HCT116 (cell line): ENCODE data around the gene ZNF2. TPM values are rescaled to one million over a fixed set of nuclear protein-coding genes. Genes with fewer than 3 reads are reported as not detected.

ENCODE experiments used
- ATAC-seq: fragments of 200-7000 bp; cut with Tn5 transposase; 2 replicates; pipeline ENCODE4 v1.9.1; 2020; ENCODE audit warnings: mild to moderate bottlenecking, moderate library complexity
- BruUV-seq: library from RNA; stranded (reverse); fragments of 400-500 nt; replicated peaks from 2 replicates; lab custom pipeline; 2021; lab: Mats Ljungman, UMichigan
- CTCF ChIA-PET: fragments of 300-600 bp; sonication (Branson Sonifier 250); formaldehyde crosslinking; loops from one replicate; lab custom pipeline; 2021; ENCODE audit warnings: antibody characterized with exemption; lab: Charles Lee
- POLR2A ChIA-PET: fragments of 300-600, 350-600 bp; sonication (Branson Sonifier 250); formaldehyde crosslinking; loops from one replicate; lab custom pipeline; 2021; ENCODE audit warnings: antibody characterized with exemption; lab: Charles Lee
- RAD21 ChIA-PET, 2 experiments: fragments of 300-600 bp; sonication (Branson Sonifier 250); formaldehyde crosslinking; loops; one replicate each; lab custom pipeline; 2023; ENCODE audit warnings: low total read pairs in 2 of 2; ENCODE audit not compliant: uncharacterized antibody in 2 of 2, unreplicated experiment in 2 of 2, low non-redundant PET in 1 of 2; lab: Charles Lee
- DNase-seq: peaks from one replicate; pipeline ENCODE4 v3.0.0-alpha.2; 2010; ENCODE audit warnings: low read depth, low spot score
- H2AFZ ChIP-seq: fragments of 200-600 bp; shearing (Covaris generic), sonication (generic); 2 replicates; pipeline ENCODE4 v1.6.1; 2017; ENCODE audit warnings: low read depth, mixed run types, mixed read lengths, antibody characterized with exemption, low read length; ENCODE audit not compliant: poor library complexity, severe bottlenecking
- H3K27ac ChIP-seq: 2 replicates; pipeline ENCODE4 v1.5.1; 2012; ENCODE audit warnings: low read depth, low read length
- H3K27me3 ChIP-seq: fragments of 200-600 bp; sonication (generic); 2 replicates; pipeline ENCODE4 v1.6.1; 2016; ENCODE audit warnings: mixed run types, low read length, mixed read lengths; ENCODE audit not compliant: insufficient read depth
- H3K36me3 ChIP-seq, 2 experiments: fragments of 200-500 bp in 1 of 2; fragments of 200-600 bp in 1 of 2; sonication (Bioruptor generic) in 1 of 2; sonication (generic) in 1 of 2; 2 replicates each; pipeline versions ENCODE4 v1.5.1 to v1.6.1; 2014 to 2016; ENCODE audit warnings: low read length in 2 of 2, inconsistent platforms in 1 of 2, mixed read lengths in 1 of 2, mixed run types in 1 of 2; ENCODE audit not compliant: insufficient read depth in 2 of 2, control insufficient read depth in 1 of 2
- H3K4me1 ChIP-seq, 2 experiments: fragments of 200-600 bp in 1 of 2; sonication (generic) in 1 of 2; 2 replicates each; pipeline versions ENCODE4 v1.5.1 to v1.6.1; 2012 to 2017; ENCODE audit warnings: low read length in 2 of 2, inconsistent platforms in 1 of 2, mild to moderate bottlenecking in 1 of 2, mixed read lengths in 1 of 2, mixed run types in 1 of 2, moderate library complexity in 1 of 2; ENCODE audit not compliant: insufficient read depth in 2 of 2, control insufficient read depth in 1 of 2
- H3K4me2 ChIP-seq: fragments of 200-600 bp; sonication (generic); 2 replicates; pipeline ENCODE4 v1.6.1; 2017; ENCODE audit warnings: mixed run types, low read length, mixed read lengths
- H3K4me3 ChIP-seq, 2 experiments: fragments of 200-600 bp in 1 of 2; sonication (generic) in 1 of 2; replicated peaks in 1 of 2; 2 replicates each; pipeline ENCODE4 v1.5.1; 2011 to 2016; ENCODE audit warnings: low read length in 2 of 2, control low read depth in 1 of 2, low read depth in 1 of 2, mild to moderate bottlenecking in 1 of 2, mixed read lengths in 1 of 2, mixed run types in 1 of 2
- H3K79me2 ChIP-seq: fragments of 200-600 bp; sonication (generic); 2 replicates; pipeline ENCODE4 v1.6.1; 2017; ENCODE audit warnings: mild to moderate bottlenecking, mixed run types, low read length, moderate library complexity, mixed read lengths; ENCODE audit not compliant: insufficient read depth
- H3K9ac ChIP-seq: fragments of 200-600 bp; sonication (generic); 2 replicates; pipeline ENCODE4 v1.6.1; 2016; ENCODE audit warnings: low read length, mixed read lengths
- H3K9me2 ChIP-seq: fragments of 200-600 bp; sonication (generic), shearing (Covaris generic); 2 replicates; pipeline ENCODE4 v1.6.1; 2017; ENCODE audit warnings: mixed run types, mild to moderate bottlenecking, moderate library complexity; ENCODE audit not compliant: insufficient read depth
- H3K9me3 ChIP-seq, 2 experiments: fragments of 200-500 bp in 1 of 2; fragments of 200-600 bp in 1 of 2; sonication (Bioruptor generic) in 1 of 2; sonication (generic) in 1 of 2; 2 replicates each; pipeline ENCODE4 v1.6.1; 2014 to 2017; ENCODE audit warnings: low read length in 2 of 2, mixed read lengths in 2 of 2, inconsistent platforms in 1 of 2, low read depth in 1 of 2, mild to moderate bottlenecking in 1 of 2, mixed run types in 1 of 2, moderate library complexity in 1 of 2; ENCODE audit not compliant: control insufficient read depth in 1 of 2, insufficient read depth in 1 of 2
- H4K20me1 ChIP-seq: fragments of 200-600 bp; sonication (generic), shearing (Covaris generic); 2 replicates; pipeline ENCODE4 v1.6.1; 2017; ENCODE audit warnings: mixed run types, mild to moderate bottlenecking, moderate library complexity; ENCODE audit not compliant: insufficient read depth
- CBX3 ChIP-seq: IDR thresholded peaks from 2 replicates; pipeline ENCODE4 v1.6.1; 2012; ENCODE audit warnings: low read depth
- CTCF ChIP-seq, 3 experiments: fragments of 200-600 bp in 1 of 3; sonication (generic) in 1 of 3; IDR thresholded peaks in 2 of 3; conservative IDR thresholded peaks in 1 of 3; 2 replicates each; pipeline ENCODE4 v1.5.1; 2012 to 2017; ENCODE audit warnings: low read depth in 2 of 3, low read length in 2 of 3, antibody characterized with exemption in 1 of 3, borderline replicate concordance in 1 of 3, control low read depth in 1 of 3, mild to moderate bottlenecking in 1 of 3, mixed read lengths in 1 of 3, mixed run types in 1 of 3, moderate library complexity in 1 of 3; ENCODE audit not compliant: insufficient read depth in 1 of 3
- EGR1 ChIP-seq: IDR thresholded peaks from 2 replicates; pipeline ENCODE4 v1.6.1; 2012; ENCODE audit warnings: low read depth
- ELF1 ChIP-seq: IDR thresholded peaks from 2 replicates; pipeline ENCODE4 v1.6.1; 2012; ENCODE audit warnings: low read depth, borderline replicate concordance
- EZH2 ChIP-seq: fragments of 200-600 bp; sonication (generic); IDR thresholded peaks from 2 replicates; pipeline ENCODE4 v1.6.1; 2017; ENCODE audit warnings: antibody characterized with exemption, mixed run types
- EZH2phosphoT487 ChIP-seq: fragments of 200-600 bp; IDR thresholded peaks from 2 replicates; pipeline ENCODE4 v1.6.1; 2018; ENCODE audit warnings: antibody characterized with exemption, borderline replicate concordance
- FOSL1 ChIP-seq: IDR thresholded peaks from 2 replicates; pipeline ENCODE4 v1.6.1; 2012; ENCODE audit warnings: low read depth
- SRF ChIP-seq: IDR thresholded peaks from 2 replicates; pipeline ENCODE4 v1.6.1; 2012; ENCODE audit warnings: low read depth
- TCF7L2 ChIP-seq: IDR thresholded peaks from 2 replicates; pipeline ENCODE4 v1.7.0; 2011; ENCODE audit warnings: borderline replicate concordance, inconsistent platforms; ENCODE audit not compliant: insufficient read depth, insufficient read length; ENCODE audit errors: extremely low read depth
- ZNF274 ChIP-seq: fragments of 200-500 bp; sonication (Bioruptor generic); IDR thresholded peaks from 2 replicates; pipeline ENCODE4 v1.6.1; 2014; ENCODE audit warnings: mild to moderate bottlenecking, low read depth, low read length, inconsistent platforms
- intact Hi-C: fragments of 100-400 bp; cut with micrococcal nuclease; formaldehyde crosslinking; loops from 2 replicates; pipeline ENCODE4 v1.10.0; 2022
- total RNA-seq: library from RNA; stranded (reverse); gene quantifications from one replicate; pipeline ENCODE4 v1.2.1, GENCODE V29; 2021; ENCODE audit not compliant: unreplicated experiment
- TF ChIP-seq, protein P1 (sequence below): IDR thresholded peaks from 2 replicates; pipeline ENCODE4 v1.6.1; 2012; ENCODE audit warnings: low read depth
- TF ChIP-seq, protein P2 (sequence below): IDR thresholded peaks from 2 replicates; pipeline ENCODE4 v1.6.1; 2011; ENCODE audit warnings: mild to moderate bottlenecking, low read length, moderate library complexity; ENCODE audit not compliant: insufficient replicate concordance; ENCODE audit errors: extremely low read depth

The ZNF2 gene
- total RNA-seq, 1 experiment from 2014 or later = 3.4 TPM

DNA sequence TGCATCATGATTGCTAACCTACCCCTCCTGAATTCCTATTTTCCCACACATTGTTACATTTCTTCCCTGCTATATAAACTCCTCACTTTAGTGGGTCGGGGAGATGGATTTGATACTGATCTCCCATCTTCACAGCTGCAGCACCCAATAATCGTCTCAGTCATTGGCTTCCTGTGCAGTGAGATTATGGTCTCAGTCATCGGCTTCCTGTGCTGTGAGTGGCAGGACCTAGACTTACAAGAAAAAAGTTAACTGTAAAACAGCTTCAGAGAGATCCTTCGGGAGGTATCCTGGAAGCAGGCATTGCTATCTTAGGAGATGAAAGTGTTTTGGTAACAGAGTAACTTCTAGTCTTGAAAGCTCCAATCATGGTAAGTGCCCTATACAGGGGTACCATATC lies 38.3 kb downstream of the ZNF2 start:
- Histone ChIP-seq H4K20me1 (no peaks in the 10 kb centered on the region), H3K27me3 (no peaks in the 10 kb centered on the region), H2AFZ (no peak overlapping the region), H3K36me3 (no peaks in the 10 kb centered on the region), H3K4me2 (no peak overlapping the region), H3K4me3 (no peak overlapping the region), H3K9me3 (no peaks in the 10 kb centered on the region; a peak in 2 of 4 replicates), H3K9me2 (no peaks in the 10 kb centered on the region), H3K9ac (no peak overlapping the region), H3K79me2 (no peaks in the 10 kb centered on the region), H3K27ac (no peak overlapping the region), H3K4me1 (peaks cover 0 to 5% of the 10 kb centered on the region in 2 experiments; a peak in 1 of 4 replicates)
- no peak for TF ChIP-seq SRF
- no peak for ATAC-seq
- intact Hi-C loops = no loop called here
- RAD21 ChIA-PET = no interaction called here
- POLR2A ChIA-PET = no interaction called here
- CTCF ChIA-PET = no interaction called here
- DNase-seq = no peak
- no TSS peak for BruUV-seq

GRCh38 chr2:95204396-95204795 lies 38.8 kb downstream of the ZNF2 start:
- H3K4me2 ChIP-seq = no peak overlapping the region
- peaks cover 0 to 5% of the 10 kb centered on the region in 2 experiments; a peak in 1 of 4 replicates for H3K4me1 ChIP-seq
- peaks cover 0 to 4% of the 10 kb centered on the region in 2 experiments; a peak in 2 of 4 replicates for H3K9me3 ChIP-seq
- ChIA-PET POLR2A (no interaction called here), RAD21 (no interaction called here), CTCF (no interaction called here)
- no peak overlapping the region for H3K27ac ChIP-seq
- no peak overlapping the region for H3K4me3 ChIP-seq
- BruUV-seq = no TSS peak
- no peaks in the 10 kb centered on the region for H4K20me1 ChIP-seq
- no peak for DNase-seq
- H3K79me2 ChIP-seq = no peaks in the 10 kb centered on the region
- no peak overlapping the region for H3K9ac ChIP-seq
- H2AFZ ChIP-seq = no peak overlapping the region
- H3K27me3 ChIP-seq = no peaks in the 10 kb centered on the region
- no peak for ATAC-seq
- no peaks in the 10 kb centered on the region for H3K36me3 ChIP-seq
- intact Hi-C loops = no loop called here
- H3K9me2 ChIP-seq = no peaks in the 10 kb centered on the region
- TF ChIP-seq FOSL1 = no peak
- no peak for TF ChIP-seq EGR1
- no peak for TF ChIP-seq EZH2
- TF ChIP-seq SRF = no peak
- TF ChIP-seq, protein P1, sequence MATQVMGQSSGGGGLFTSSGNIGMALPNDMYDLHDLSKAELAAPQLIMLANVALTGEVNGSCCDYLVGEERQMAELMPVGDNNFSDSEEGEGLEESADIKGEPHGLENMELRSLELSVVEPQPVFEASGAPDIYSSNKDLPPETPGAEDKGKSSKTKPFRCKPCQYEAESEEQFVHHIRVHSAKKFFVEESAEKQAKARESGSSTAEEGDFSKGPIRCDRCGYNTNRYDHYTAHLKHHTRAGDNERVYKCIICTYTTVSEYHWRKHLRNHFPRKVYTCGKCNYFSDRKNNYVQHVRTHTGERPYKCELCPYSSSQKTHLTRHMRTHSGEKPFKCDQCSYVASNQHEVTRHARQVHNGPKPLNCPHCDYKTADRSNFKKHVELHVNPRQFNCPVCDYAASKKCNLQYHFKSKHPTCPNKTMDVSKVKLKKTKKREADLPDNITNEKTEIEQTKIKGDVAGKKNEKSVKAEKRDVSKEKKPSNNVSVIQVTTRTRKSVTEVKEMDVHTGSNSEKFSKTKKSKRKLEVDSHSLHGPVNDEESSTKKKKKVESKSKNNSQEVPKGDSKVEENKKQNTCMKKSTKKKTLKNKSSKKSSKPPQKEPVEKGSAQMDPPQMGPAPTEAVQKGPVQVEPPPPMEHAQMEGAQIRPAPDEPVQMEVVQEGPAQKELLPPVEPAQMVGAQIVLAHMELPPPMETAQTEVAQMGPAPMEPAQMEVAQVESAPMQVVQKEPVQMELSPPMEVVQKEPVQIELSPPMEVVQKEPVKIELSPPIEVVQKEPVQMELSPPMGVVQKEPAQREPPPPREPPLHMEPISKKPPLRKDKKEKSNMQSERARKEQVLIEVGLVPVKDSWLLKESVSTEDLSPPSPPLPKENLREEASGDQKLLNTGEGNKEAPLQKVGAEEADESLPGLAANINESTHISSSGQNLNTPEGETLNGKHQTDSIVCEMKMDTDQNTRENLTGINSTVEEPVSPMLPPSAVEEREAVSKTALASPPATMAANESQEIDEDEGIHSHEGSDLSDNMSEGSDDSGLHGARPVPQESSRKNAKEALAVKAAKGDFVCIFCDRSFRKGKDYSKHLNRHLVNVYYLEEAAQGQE = no peak
- TF ChIP-seq CBX3 = no peak
- TF ChIP-seq, protein P2, sequence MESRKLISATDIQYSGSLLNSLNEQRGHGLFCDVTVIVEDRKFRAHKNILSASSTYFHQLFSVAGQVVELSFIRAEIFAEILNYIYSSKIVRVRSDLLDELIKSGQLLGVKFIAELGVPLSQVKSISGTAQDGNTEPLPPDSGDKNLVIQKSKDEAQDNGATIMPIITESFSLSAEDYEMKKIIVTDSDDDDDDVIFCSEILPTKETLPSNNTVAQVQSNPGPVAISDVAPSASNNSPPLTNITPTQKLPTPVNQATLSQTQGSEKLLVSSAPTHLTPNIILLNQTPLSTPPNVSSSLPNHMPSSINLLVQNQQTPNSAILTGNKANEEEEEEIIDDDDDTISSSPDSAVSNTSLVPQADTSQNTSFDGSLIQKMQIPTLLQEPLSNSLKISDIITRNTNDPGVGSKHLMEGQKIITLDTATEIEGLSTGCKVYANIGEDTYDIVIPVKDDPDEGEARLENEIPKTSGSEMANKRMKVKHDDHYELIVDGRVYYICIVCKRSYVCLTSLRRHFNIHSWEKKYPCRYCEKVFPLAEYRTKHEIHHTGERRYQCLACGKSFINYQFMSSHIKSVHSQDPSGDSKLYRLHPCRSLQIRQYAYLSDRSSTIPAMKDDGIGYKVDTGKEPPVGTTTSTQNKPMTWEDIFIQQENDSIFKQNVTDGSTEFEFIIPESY = no peak
- TF ChIP-seq CTCF (IDR thresholded peaks at IDR 0.05 in 2 of 3, conservative IDR thresholded peaks at IDR 0.05 in 1 of 3; ENCODE audit: borderline replicate concordance in 1 of 3, insufficient read depth in 1 of 3, low read depth in 2 of 3, low read length in 2 of 3) = no peak
- TF ChIP-seq ELF1 = no peak
- TF ChIP-seq ZNF274 = no peak
- TF ChIP-seq EZH2phosphoT487 = no peak
- no peak for TF ChIP-seq TCF7L2
